Activated T-cell treated with anti-CD3 and anti-CD28 coated beads for 4 hours (primary cell): ENCODE data around the gene SLC7A8.

Experiments used
- DNase-seq: peaks from one replicate; pipeline ENCODE4 v3.0.0-alpha.2; 2020

The SLC7A8 gene

GRCh38 chr14:23182372-23183157 lies 895 bp downstream of the SLC7A8 start:
- DNase-seq = peak; percentile 19

DNA sequence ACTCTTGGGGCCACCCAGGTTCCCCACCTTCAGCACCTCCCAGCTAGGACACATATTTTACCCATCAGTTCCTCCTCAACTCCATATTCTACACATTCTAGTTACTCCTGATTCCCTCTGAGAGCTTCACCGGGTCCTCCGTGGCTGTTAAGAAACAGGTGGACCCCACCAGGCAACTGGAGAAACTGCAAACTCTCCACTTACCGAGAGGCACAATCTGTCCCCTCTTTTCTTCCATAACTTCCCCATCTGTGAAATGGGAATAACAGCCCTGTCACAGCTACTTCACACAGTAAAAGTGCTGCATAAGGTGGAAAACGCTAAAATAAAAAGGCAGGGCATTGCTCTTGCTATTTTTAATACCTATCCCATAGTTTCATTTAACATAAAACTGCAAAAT lies 1.5 kb downstream of the SLC7A8 start:
- no peak for DNase-seq

DNA sequence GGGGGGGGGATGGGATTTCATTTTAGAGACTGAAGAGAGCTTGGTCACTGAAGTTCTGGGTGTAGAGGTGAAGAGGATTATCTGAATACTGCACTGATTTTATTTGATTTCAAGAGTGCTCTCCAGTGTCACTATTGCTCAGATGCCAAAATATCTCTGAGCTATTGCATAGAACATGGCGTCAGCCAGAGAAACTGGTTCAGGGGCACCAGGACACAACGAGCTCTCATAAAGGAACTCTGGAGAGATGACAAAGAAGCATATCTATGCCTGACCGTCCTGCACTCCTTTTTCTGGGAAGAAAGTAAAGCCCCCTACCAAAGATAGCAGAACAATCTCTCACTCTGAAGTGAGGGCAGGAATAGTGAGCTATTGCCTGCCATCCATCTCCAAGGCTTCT lies 2.0 kb downstream of the SLC7A8 start:
- no peak for DNase-seq

DNA sequence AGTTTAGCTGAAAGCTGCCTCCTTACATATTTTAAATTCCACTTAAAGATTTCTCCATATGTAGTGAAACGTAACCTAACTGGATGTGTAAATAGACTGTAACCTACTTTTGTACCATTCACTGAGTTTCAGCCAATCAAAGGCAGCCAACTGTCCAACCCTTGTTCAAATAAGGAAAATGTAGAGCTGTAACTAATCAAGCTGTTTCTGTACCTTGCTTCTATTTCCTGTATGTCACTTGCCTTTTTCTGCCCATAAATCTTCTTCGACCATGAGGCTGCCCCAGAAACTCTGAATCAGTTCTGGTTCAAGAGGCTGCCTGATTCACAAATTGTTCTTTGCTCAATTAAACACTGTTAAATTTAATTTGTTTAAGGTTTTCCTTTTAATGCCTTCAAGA lies 6.3 kb downstream of the SLC7A8 start:
- no peak for DNase-seq

- DNase-seq = no peak
Measured at GRCh38 chr14:23175823-23176222, 7.6 kb downstream of the SLC7A8 start.

DNA sequence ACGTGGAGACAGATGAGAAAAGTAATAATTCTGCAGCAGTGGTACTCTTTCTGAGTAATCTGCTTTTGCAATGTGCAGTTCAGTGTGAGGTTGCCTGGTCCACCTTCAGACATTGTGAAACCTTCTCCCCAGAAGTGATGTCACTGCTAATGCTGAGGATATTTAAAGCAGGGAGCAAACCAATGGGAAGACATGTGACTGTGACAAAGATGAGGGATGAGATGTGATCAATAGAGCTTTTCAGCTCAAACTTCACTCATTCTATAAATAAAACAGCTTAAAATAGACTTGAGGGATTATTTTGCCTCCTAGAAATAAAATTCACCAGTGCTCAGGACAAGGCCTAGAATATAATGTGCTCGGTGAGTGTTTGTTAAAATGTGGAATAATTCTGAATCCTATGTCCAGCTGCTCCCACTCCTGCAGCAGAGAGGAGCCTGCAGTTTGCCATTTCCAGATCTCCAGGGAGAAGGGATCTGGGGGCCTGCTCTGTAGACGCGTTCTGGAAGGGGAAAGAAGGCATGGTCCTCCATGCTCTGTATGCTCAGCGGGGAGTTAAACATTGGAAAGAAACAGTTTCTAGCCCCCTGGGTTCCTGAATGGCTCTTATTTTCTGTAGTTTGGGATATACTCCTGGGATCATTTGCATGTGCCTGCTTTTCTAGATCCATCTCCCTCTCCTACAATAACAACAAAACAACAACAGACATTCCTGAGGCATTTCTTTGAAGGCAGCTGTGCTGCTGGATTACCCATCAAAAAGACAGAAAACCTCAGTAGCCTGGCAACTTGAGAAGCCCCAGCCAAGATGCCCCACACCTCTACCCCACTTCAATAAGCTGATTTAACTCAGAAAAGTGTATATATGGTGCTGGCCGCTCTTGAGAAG lies 8.9 kb downstream of the SLC7A8 start:
- DNase-seq = no peak

DNA sequence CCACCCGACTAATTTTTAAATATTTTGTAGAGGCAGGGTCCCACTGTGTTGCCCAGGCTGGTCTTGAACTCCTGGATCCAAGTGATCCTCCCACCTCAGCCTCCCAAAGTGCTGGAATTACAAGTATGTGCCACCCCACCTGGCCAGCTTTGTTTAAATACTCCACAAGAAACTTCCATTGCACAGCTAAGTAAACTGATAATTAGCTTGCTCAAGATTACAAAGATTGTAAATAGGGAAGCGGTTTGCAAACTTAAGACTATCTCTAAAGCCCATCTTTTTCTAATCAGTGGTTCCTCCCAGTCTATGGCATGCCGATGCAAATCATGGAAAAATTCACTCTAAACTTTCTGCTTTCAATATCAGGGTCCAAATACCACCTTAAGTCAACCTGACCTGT lies 9.7 kb downstream of the SLC7A8 start:
- DNase-seq = no peak

DNA sequence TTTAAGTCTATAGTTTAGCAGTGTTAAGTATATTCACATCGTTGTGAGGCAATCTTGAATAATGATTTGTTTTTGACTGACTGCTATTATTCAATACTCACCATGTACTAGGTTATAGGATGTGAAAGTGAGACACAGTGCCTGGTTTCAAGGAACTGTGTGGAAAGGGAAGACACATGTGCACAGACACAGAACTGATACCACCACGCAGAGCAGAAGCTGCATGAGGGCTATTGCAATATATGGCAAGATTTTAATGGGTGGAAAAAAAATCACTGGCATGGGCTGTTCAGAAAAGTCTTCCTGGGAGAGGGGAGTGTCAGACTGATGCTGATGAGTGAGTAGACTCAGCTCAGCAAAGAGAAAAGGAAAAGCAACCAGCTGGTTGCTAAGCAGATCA lies 10.4 kb downstream of the SLC7A8 start:
- DNase-seq = no peak

- no peak for DNase-seq
Measured at GRCh38 chr14:23172574-23172973, 10.9 kb downstream of the SLC7A8 start.

DNA sequence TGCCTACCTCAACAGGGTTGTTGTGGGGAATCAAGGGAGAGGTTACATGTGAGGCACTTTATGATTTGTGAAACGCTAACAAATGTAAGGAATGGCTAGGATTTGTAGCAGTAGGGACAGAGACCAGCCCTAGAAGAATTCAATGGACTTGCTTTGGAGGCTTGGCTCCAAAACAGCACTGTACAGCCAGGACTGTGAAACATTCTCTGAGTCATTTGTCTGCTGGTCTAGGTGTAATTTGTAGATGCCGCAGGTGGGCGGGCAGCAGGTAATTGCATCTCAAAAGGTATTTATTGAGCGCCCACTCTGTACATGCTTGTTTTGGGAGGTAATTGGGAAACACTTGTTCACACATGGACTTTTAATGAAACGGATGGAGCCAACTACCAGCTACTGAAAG lies 11.4 kb downstream of the SLC7A8 start:
- DNase-seq = no peak

- DNase-seq = no peak
Measured at GRCh38 chr14:23171222-23171975, 12.1 kb downstream of the SLC7A8 start.

DNA sequence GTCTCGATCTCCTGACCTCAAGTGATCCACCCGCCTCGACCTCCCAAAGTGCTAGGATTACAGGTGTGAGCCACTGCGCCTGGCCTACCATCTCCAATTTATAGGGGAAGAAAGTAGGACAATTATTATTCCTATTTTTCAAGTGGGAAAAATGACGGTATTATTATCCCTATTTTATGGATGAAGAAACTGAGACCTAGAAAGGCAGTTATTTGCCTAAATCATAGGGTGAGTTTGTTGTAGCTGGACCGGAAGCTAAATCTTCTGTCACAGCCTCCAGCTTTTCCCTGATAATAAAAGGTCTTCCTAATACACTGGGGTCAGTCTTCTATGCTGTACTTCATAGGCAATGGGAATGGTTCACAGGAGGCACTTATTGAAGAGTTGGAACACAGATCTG lies 13.8 kb downstream of the SLC7A8 start:
- no peak for DNase-seq

- no peak for DNase-seq
Measured at GRCh38 chr14:23168246-23168645, 15.2 kb downstream of the SLC7A8 start.

DNA sequence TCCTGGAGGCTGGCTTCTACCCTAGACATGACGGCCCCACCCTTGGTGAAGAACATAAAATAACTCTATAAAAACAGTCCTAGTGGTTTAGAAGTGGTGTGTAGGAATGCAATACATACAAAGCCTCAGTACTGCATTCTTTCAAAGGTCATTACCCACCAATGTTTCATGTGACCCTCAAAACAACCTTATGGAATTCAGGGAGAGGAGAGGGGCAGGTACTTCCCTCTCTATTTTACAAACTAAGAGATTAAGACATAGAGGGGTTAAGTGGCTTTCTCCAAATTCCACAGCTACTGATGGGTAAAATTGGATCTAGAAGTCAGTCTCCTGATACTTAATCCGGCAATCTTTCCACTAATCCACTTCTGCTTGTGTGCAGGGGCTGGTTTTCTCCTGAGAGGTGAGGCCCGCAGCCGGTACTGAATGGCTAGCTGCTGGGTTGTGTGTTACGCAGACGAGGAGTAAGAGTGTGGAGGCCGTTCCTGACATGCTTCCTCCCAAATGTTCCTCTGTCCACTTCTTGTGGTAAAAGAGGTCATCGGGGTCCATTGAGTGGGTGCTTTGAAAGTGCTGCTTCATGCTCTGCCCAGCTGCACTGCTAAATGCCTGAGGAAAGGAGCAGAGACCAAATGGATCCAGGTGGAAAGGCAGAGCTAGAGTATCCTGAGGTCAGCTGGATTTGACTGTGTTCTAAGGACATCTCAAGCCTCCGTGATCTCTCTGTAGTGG lies 16.2 kb downstream of the SLC7A8 start:
- no peak for DNase-seq

GRCh38 chr14:23164949-23165348 lies 18.5 kb downstream of the SLC7A8 start:
- no peak for DNase-seq

- DNase-seq = no peak
Measured at GRCh38 chr14:23164250-23164649, 19.2 kb downstream of the SLC7A8 start.

GRCh38 chr14:23163830-23164229 lies 19.6 kb downstream of the SLC7A8 start:
- DNase-seq = no peak

- no peak for DNase-seq
Measured at GRCh38 chr14:23162800-23163199, 20.7 kb downstream of the SLC7A8 start.

DNA sequence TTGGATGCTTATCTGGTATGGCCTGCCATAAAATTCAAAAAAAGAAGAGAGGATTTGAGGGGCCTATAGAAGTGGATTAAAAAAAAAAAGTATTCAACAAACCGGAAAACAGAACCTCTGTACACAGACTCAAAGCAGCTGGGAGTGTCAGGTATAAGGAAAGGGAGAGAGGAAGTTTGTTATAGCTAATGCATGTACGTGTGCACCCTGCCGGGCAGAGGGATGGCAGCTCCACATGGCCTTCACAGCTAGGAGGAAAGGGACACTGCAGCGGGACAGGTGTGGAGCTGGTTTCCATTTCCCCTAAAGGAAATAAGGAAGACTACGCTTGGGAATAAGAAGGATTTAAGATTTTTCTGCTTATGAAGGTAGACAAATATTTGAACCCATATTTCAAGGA lies 21.5 kb downstream of the SLC7A8 start:
- no peak for DNase-seq

GRCh38 chr14:23160924-23161522 lies 22.4 kb downstream of the SLC7A8 start:
- DNase-seq = no peak

- DNase-seq = no peak
Measured at GRCh38 chr14:23159532-23159931, 23.9 kb downstream of the SLC7A8 start.

DNA sequence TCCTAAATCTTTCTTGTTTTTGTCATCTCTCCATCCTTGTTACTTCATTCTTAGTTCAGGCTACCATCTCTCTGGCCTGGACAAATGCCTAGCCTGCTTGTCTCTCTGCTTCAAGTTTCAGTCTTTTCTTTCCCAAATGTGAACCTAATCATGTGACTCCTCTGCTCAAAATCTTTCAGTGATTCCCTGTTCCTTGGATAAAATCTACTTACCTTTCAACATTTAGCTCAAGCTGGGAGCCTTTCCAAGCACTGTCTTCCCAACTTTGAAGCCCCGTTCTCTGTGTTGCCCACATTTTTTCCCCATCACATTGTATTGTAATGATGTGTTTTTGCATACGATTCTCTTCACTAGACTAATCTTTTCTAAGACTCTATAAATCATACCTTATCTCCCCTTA lies 24.7 kb downstream of the SLC7A8 start:
- DNase-seq = no peak
